Keratinocyte (primary cell): ENCODE measurements around the gene PLEKHA8.

ENCODE experiments used
- CTCF ChIP-seq, 3 experiments: IDR thresholded peaks in 1 of 3; conservative IDR thresholded peaks in 1 of 3; optimal IDR thresholded peaks in 1 of 3; 2 replicates in 2 of 3; 3 replicates in 1 of 3; pipeline versions ENCODE3 to v1.5.1; 2011; ENCODE audit warnings: low read length in 3 of 3, mild to moderate bottlenecking in 3 of 3, moderate library complexity in 2 of 3, control low read depth in 1 of 3, inconsistent platforms in 1 of 3; ENCODE audit not compliant: insufficient read depth in 2 of 3; ENCODE audit errors: extremely low read depth in 1 of 3
- EZH2 ChIP-seq: IDR thresholded peaks from one replicate; pipeline ENCODE4 v1.6.1; 2012; ENCODE audit warnings: inconsistent platforms, mild to moderate bottlenecking, low read length, moderate library complexity

- no peak for TF ChIP-seq CTCF (optimal IDR thresholded peaks at IDR 0.05 in 1 of 3, IDR thresholded peaks at IDR 0.05 in 1 of 3, conservative IDR thresholded peaks at IDR 0.05 in 1 of 3; ENCODE audit: extremely low read depth in 1 of 3, insufficient read depth in 2 of 3, low read length in 3 of 3)
- no peak for TF ChIP-seq EZH2
Measured at GRCh38 chr7:29990931-29991330, 37.3 kb upstream of the PLEKHA8 start.
